GM19324 (cell line): Measurements from ENCODE around the gene ASMTL.
"Not testable (repeated sequence)": the region's sequence is repeated elsewhere in the genome, so short reads cannot be mapped to it uniquely, and the experiment has no call there.

Experiments used
- ATAC-seq: cut with Tn5 transposase; IDR thresholded peaks from one replicate; pipeline ENCODE4 v1.9.1; 2021; ENCODE audit warnings: mild to moderate bottlenecking, moderate library complexity; ENCODE audit not compliant: unreplicated experiment, low FRiP score

Gene ASMTL

GRCh38 chrX:1482530-1482928 lies 29.8 kb upstream of the ASMTL start:
- ATAC-seq = not testable (repeated sequence)

DNA sequence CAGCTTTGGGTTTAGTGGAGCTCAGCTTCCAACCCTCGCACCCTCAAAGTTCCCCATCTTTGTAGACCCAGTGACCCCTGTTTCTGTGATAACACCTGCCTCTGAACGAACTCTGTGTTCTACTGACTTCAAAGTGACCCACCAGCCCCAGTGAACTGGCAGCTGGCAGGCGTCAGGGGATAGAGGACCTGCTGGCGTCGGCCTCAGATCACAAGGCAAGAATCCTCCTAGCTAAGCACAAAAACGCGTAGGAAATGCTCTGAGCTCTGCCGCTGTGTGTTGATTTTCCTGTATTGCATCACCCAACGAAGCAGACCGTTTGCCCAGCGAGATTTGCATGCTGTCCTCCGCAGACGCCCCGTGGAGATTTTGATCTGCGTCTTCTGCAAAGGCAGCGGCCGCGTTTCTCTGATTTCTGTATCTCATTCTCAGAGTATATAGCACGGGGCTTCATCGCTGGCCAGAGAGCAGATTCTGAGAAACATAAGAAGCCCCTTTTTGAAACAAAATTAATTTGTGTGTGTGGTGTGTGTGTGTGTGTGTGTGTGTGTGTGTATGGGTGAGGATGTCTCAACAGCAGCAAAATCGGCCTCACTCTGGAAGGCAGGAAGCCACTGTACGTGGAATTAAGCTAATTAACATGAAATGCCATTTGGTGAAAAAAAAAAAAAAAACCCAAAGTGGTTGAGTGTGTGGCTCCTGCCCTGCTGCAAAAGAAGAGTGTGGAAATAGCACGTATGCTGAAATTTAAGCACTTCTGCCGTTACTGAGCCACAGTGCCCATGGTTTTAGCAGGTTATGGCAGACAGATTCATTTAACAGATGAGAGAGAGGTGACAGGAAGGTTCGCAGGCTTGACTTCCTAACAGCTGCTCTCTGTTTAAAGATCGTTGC lies 29.2 kb upstream of the ASMTL start:
- peak; percentile 61 for ATAC-seq

DNA sequence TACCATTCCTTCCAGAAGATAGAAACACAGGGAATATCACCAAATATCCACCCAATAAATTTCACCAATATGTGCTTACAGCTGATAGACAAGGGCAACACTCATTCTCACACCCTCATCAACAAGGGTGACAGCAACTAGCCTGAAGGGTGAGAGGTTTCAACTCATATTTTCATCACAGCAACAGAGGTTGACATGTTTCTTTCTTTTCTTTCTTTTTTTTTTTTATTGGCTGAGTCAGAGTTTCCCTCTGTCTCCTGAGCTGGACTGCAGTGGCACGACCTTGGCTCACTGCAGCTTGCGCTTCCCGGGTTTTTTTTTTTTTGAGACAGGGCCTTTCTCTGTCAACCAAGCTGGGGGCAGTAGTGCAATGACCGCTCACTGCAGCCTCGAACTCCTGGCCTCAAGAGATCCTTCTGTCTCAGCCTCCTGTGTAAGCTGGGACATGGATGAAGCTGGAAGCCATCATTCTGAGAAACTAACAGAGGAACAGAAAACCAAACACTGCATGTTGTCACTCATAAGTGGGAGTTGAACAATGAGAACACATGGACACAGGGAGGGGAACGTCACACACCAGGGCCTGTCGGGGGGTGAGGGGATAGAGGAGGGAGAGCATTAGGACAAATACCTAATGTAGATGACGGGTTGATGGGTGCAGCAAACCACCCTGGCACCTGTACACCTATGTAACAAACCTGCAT lies 27.5 kb upstream of the ASMTL start:
- no peak for ATAC-seq

- no peak for ATAC-seq
Measured at GRCh38 chrX:1477801-1478458, 25.2 kb upstream of the ASMTL start.

- ATAC-seq = no peak
Measured at GRCh38 chrX:1477229-1477628, 24.5 kb upstream of the ASMTL start.

DNA sequence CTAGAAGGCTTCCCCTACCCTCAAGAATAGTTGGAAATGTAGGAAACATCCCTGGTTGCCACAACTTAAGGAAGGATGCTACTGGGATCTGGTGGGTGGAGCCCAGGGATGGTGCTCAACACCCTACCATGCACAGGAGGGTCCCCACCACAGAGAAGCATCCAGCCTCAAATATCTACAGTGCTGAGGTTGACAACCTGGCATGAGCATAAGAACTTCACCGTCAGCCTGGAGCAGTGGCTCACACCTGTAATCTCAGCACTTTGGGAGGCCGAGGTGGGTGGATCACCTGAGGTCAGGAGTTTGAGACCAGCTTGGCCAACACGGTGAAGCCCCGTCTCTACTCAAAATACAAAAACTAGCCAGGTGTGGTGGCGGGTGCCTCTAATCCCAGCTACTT lies 24.0 kb upstream of the ASMTL start:
- no peak for ATAC-seq

DNA sequence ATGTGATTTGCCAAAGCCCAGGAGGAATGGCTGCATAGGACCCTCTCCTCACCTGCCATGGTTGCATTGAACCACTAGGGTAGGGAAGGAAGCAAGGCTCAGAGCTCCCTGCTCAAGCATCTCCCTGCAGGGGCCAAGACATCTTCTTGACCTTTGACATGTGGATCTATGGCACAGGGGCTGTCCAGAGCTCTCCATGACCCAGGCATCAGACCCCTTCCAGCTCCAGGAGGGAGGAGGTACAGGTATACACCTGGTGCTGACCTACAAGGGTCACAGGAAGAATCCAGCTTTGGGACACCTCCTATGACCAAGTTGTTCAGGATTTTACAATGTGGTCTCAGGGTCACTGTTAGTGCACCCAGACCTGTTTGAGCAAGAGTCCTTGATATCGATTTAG lies 23.2 kb upstream of the ASMTL start:
- ATAC-seq = no peak

DNA sequence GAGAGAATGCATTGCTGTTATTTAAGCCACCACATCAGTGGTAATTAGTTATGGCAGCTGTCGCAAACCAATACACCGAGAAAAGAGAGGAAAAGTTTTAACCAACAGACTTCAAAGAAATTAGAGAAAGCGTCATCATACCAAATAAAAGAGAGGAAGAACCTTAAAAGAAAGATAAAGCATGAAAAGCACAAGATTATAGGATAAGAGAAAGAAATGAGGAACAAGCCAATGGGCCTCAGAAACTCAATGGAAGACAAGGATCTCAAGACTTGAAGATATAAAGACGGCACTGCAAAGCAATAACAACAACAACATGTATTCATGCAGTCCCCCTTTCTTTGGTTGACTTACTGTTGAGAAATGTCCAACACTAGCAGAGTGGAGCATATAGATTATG lies 22.8 kb upstream of the ASMTL start:
- ATAC-seq = no peak

DNA sequence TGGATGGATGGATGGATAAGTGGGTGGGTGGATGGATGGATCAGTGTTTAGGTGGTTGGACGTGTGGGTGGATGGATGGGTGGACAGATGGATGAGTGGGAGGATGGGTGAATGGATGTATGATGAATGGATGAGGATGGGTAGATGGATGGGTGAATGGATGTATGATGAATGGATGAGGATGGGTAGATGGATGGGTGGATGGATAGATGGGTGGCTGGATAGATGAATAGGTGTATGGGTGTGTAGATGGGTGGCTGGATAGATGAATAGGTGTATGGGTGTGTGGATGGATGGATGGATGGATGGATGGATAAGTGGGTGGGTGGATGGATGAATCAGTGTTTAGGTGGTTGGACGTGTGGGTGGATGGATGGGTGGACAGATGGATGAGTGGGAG lies 21.9 kb upstream of the ASMTL start:
- ATAC-seq = not testable (repeated sequence)

- no peak for ATAC-seq
Measured at GRCh38 chrX:1472975-1473374, 20.3 kb upstream of the ASMTL start.

- ATAC-seq = peak; percentile 63
Measured at GRCh38 chrX:1468250-1468772, 15.6 kb upstream of the ASMTL start.

DNA sequence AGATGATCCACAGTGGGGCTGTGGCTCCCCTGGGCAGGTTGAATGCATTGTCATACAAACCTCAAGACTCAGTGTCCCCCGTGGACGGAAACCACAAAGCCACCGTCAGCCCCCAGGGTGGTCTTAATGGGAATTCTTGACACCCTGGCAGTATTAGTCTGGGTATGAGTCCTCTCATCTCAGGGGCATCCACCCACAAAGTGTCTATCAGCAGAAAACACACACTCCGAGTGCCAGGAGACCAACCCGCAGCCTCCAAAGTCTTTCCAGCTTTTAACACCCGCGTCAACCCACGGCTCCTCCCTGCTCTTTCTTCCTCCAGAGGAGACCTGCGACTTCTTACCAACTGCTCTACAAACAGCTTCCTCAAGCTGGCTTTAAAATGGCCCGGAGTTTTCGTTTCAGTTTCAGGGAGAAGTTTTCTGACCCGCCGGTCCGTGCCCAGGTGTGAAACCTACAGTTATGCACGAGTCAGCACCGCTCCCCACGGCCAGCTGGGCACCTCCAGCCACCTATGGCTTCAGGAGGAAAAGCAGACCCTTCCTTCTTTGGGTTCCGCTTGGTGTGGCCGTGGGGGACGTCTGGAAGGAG lies 14.4 kb upstream of the ASMTL start:
- peak; percentile 68 for ATAC-seq

DNA sequence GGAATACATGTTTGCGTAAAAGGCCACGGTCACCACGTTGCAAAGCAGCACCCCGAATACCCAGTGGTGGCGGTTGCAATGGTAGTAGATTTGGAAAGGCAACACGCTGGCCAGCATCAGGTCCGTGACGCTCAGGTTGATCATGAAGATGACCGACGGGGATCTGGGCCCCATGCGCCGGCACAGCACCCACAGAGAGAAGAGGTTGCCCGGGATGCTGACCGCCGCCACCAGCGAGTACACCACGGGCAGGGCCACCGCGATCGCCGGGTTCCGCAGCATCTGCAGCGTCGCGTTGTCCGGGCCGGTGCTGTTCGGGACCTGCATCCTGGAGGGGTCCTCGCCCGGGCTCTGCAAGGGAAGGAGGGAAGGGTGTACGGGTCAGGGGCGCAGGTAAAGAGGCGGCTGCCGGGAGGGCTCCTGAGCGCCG lies 13.5 kb upstream of the ASMTL start:
- ATAC-seq = no peak

DNA sequence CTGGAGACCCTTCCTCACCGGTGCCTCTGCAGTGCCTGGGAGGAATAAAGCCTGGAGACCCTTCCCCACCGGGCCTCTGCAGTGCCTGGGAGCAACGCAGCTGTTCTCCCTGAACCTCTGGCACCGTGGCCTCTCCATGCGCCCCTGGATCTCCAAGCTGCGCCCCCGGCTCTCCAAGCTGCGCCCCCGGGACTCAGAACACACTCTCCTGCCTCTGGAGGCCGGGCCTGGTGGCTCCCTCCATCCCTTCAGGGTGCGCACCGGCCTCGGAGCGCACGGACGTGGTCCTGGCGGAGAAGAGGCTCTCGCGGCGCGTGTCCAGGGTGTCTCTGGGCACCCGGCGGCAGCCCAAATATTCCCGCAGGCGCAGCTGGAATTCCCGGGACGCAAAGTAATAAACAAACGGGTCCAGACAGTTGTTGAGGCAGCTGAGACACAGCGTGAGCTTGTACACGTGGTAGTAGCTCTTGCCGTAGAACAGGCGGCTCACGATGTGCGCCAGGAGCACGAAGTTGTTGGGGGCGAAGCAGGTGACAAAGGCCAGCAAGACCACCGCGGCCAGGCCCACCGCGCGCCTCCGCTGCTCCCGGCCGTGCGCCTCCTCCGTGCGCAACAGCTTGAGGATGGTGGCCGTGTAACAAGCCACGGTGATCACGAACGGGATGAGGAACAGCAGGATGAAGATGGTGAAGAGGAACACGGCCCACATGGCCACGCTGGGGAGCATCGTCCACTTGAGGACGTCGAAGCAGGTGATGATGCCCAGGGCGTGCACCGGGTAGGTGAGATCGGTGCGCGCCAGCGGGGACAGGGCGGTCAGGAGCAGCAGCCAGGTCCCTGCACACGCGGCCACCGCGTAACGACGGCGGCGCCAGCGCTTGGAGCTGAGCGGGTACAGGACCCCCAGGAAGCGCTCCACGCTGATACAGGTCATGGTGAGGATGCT lies 12.8 kb upstream of the ASMTL start:
- ATAC-seq = no peak

GRCh38 chrX:1464971-1465285 lies 12.2 kb upstream of the ASMTL start:
- ATAC-seq = no peak

GRCh38 chrX:1464041-1464970 lies 11.6 kb upstream of the ASMTL start:
- ATAC-seq = no peak

DNA sequence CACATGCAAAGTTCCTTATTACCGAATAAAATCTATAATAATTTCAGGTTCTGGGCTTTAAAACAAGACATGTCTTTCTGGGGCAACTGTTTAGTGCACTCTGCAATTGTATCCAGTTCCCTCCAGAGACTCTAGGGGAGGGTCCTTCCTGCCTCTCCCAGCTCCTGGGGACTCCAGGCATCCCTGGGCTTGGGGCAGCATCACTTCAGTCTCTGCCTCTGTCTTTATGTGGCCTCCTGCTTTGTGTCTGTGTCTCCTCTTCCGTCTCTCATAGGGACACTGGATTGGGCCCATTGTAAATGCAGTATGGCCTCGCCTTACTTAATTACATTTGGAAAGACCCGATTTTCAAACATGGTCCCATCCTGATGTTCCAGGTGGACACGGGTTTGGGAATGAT lies 10.9 kb upstream of the ASMTL start:
- no peak for ATAC-seq

GRCh38 chrX:1462596-1463251 lies 10.0 kb upstream of the ASMTL start:
- ATAC-seq = no peak
